Measurements from ENCODE around the gene ITGB4. TPM values are rescaled to one million over a fixed set of nuclear protein-coding genes. Genes with fewer than 3 reads are reported as not detected.
A peak's percentile ranks its signal among the peaks of the same experiment; 100 is the strongest.

Gene ITGB4
- total RNA-seq, 1 experiment from 2014 or later, result 568 TPM

DNA sequence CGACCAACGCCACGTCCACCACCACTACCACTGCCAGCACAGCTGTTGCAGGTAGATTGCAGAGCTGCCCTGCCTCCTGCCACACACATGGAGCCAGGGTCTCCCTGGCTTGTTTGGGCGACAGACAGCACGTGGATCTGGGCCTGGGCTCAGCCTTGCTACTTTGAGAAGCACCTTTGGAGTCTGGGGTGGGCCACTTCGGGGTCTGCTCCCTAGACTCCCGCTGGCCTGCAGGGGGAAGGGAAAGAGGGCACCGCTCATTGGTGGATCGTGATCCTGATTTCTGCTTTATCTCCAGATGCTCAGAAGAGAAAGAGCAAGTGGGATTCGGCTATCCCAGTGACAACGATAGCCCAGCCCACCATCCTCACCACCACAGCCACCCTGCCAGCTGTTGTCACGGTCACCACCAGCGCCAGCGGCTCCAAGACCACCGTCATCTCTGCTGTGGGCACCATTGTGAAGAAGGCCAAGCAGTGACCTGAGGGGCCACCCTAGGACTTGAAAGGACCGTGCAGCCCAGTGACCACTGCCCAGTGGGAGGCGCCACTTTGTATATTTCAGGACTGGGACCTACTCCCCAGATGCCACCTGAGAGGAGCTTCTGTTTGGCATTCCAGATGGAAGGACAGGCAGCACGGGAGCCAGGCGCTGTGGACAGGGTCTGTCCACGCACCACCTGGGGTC is 15.1 kb upstream of the ITGB4 start:
- BruUV-seq (replicated peaks), result no TSS peak
- no peaks in the 10 kb centered on the region for H3K9me2 ChIP-seq (ENCODE audit: insufficient read depth)
- H2AFZ ChIP-seq (ENCODE audit: low read depth, low read length, poor library complexity, severe bottlenecking), result no peak overlapping the region
- H3K27ac ChIP-seq (ENCODE audit: low read depth, low read length), result peak overlapping the region; percentile 85
- no peaks in the 10 kb centered on the region for H3K27me3 ChIP-seq (ENCODE audit: insufficient read depth, low read length)
- TF ChIP-seq RAD21 (IDR thresholded peaks at IDR 0.05; ENCODE audit: low read depth), result no peak
- TF ChIP-seq, protein P1, sequence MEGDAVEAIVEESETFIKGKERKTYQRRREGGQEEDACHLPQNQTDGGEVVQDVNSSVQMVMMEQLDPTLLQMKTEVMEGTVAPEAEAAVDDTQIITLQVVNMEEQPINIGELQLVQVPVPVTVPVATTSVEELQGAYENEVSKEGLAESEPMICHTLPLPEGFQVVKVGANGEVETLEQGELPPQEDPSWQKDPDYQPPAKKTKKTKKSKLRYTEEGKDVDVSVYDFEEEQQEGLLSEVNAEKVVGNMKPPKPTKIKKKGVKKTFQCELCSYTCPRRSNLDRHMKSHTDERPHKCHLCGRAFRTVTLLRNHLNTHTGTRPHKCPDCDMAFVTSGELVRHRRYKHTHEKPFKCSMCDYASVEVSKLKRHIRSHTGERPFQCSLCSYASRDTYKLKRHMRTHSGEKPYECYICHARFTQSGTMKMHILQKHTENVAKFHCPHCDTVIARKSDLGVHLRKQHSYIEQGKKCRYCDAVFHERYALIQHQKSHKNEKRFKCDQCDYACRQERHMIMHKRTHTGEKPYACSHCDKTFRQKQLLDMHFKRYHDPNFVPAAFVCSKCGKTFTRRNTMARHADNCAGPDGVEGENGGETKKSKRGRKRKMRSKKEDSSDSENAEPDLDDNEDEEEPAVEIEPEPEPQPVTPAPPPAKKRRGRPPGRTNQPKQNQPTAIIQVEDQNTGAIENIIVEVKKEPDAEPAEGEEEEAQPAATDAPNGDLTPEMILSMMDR (IDR thresholded peaks at IDR 0.05 in 2 of 3, conservative IDR thresholded peaks at IDR 0.05 in 1 of 3; ENCODE audit: borderline replicate concordance in 1 of 3, insufficient read depth in 1 of 3, low read depth in 2 of 3, low read length in 2 of 3), result peak in 2 of 3 experiments; percentile 32 to 67; a peak in 3 of 6 replicates
- RAD21 ChIA-PET (ENCODE audit: low non-redundant PET in 1 of 2, low total read pairs in 2 of 2, uncharacterized antibody in 2 of 2, unreplicated experiment in 2 of 2), result interaction anchor here (1.0 to 1.6 kb wide), 3 partner anchors 10 to 31 kb away, joined by 3 to 5 read pairs (median 4); no protein-coding TSS in a partner anchor
- H3K36me3 ChIP-seq (ENCODE audit: control insufficient read depth in 1 of 2, insufficient read depth in 2 of 2, low read length in 2 of 2), result peaks cover 24 to 63% of the 10 kb centered on the region in 2 experiments
- ATAC-seq, result no peak; the same call in 1 of the 2 replicates
- H3K4me3 ChIP-seq (replicated peaks in 1 of 2; ENCODE audit: low read depth in 1 of 2, low read length in 2 of 2), result peak overlapping the region in 1 of 2 experiments; percentile 43; a peak in 2 of 4 replicates
- H4K20me1 ChIP-seq (ENCODE audit: insufficient read depth), result no peaks in the 10 kb centered on the region
- peak overlapping the region; percentile 86 for H3K4me2 ChIP-seq (ENCODE audit: low read length)
- POLR2A ChIA-PET, result interaction anchor here (0.7 to 5.4 kb wide), 6 partner anchors 13 to 170 kb away, joined by 3 to 45 read pairs (median 13); partner anchors contain the start of gene ITGB4
- H3K4me1 ChIP-seq (ENCODE audit: control insufficient read depth in 1 of 2, insufficient read depth in 2 of 2, low read length in 2 of 2), result peaks cover 58 to 96% of the 10 kb centered on the region in 2 experiments
- no peak for DNase-seq (ENCODE audit: low read depth, low spot score)
- CTCF ChIA-PET, result interaction anchor here (1.2 to 2.6 kb wide), 7 partner anchors 11 to 73 kb away, joined by 4 to 17 read pairs (median 12); partner anchors contain the start of genes ITGB4 and SMIM5
- no peaks in the 10 kb centered on the region for H3K9me3 ChIP-seq (ENCODE audit: control insufficient read depth in 1 of 2, insufficient read depth in 1 of 2, low read depth in 1 of 2, low read length in 2 of 2)
- H3K79me2 ChIP-seq (ENCODE audit: insufficient read depth, low read length), result peaks cover 4% of the 10 kb centered on the region; the same call in 1 of the 2 replicates
- H3K9ac ChIP-seq (ENCODE audit: low read length), result peak overlapping the region; percentile 64
- intact Hi-C loops (cut with micrococcal nuclease), result loop anchor here (2.0 kb wide), 1 partner anchor 15 kb away; the partner anchor contains the start of gene ITGB4
